PFSK-1 (cell line): ENCODE results near the gene WDR45B.

Source experiments
- FOXP2 ChIP-seq: optimal IDR thresholded peaks from 2 replicates; pipeline ENCODE3; 2011; ENCODE audit warnings: borderline replicate concordance, control low read depth, inconsistent platforms; ENCODE audit not compliant: insufficient read depth; ENCODE audit errors: extremely low read length, extremely low read depth
- POLR2AphosphoS5 ChIP-seq: IDR thresholded peaks from 2 replicates; pipeline ENCODE4 v1.6.1; 2012; ENCODE audit warnings: low read depth, mild to moderate bottlenecking, control low read depth, low read length, moderate library complexity
- REST ChIP-seq, 2 experiments: IDR thresholded peaks; 2 replicates each; pipeline versions ENCODE4 v1.6.1 to v1.8.0; 2011 to 2012; ENCODE audit warnings: low read depth in 2 of 2, low read length in 2 of 2, control low read depth in 1 of 2, inconsistent platforms in 1 of 2, mild to moderate bottlenecking in 1 of 2, moderate library complexity in 1 of 2; ENCODE audit not compliant: insufficient read depth in 1 of 2
- SIN3A ChIP-seq: IDR thresholded peaks from 2 replicates; pipeline ENCODE4 v1.6.1; 2012; ENCODE audit warnings: mild to moderate bottlenecking, low read length, moderate library complexity, borderline replicate concordance; ENCODE audit not compliant: insufficient read depth
- TAF1 ChIP-seq: IDR thresholded peaks from 2 replicates; pipeline ENCODE4 v1.6.1; 2012; ENCODE audit warnings: low read length, control low read depth, borderline replicate concordance; ENCODE audit not compliant: insufficient read depth

WDR45B gene

GRCh38 chr17:82685291-82685690, 37.0 kb upstream of the WDR45B start:
- no peak for TF ChIP-seq FOXP2
- TF ChIP-seq TAF1 = no peak
- no peak for TF ChIP-seq REST (IDR thresholded peaks at IDR 0.05; ENCODE audit: insufficient read depth in 1 of 2, low read depth in 2 of 2, low read length in 2 of 2)
- no peak for TF ChIP-seq SIN3A

GRCh38 chr17:82684228-82684841, 36.1 kb upstream of the WDR45B start:
- TF ChIP-seq TAF1 = no peak
- TF ChIP-seq FOXP2 = no peak
- no peak for TF ChIP-seq REST (IDR thresholded peaks at IDR 0.05; ENCODE audit: insufficient read depth in 1 of 2, low read depth in 2 of 2, low read length in 2 of 2)
- TF ChIP-seq POLR2AphosphoS5 = no peak
- TF ChIP-seq SIN3A = no peak

GRCh38 chr17:82683534-82683933, 35.3 kb upstream of the WDR45B start:
- no peak for TF ChIP-seq REST (IDR thresholded peaks at IDR 0.05; ENCODE audit: insufficient read depth in 1 of 2, low read depth in 2 of 2, low read length in 2 of 2)
- TF ChIP-seq TAF1 = no peak
- TF ChIP-seq FOXP2 = no peak
- no peak for TF ChIP-seq SIN3A
- TF ChIP-seq POLR2AphosphoS5 = no peak

GRCh38 chr17:82681547-82681946, 33.3 kb upstream of the WDR45B start:
- TF ChIP-seq FOXP2 (no peak), REST (IDR thresholded peaks at IDR 0.05; ENCODE audit: insufficient read depth in 1 of 2, low read depth in 2 of 2, low read length in 2 of 2) (no peak), SIN3A (no peak), TAF1 (no peak), POLR2AphosphoS5 (no peak)
